A673 (cell line): ENCODE measurements around the gene ACOXL.

Experiments used
- CTCF ChIP-seq: fragments of 300-800, 200-600 bp; sonication (generic); conservative IDR thresholded peaks from 2 replicates; pipeline ENCODE4 v1.5.1; 2017; ENCODE audit warnings: low read depth, mild to moderate bottlenecking, antibody characterized with exemption, low read length, moderate library complexity, mixed read lengths
- EZH2 ChIP-seq: fragments of 200-600 bp; sonication (generic); IDR thresholded peaks from 2 replicates; pipeline ENCODE4 v1.6.1; 2017; ENCODE audit warnings: borderline replicate concordance, low read depth, mild to moderate bottlenecking, mixed read lengths, antibody characterized with exemption, low read length; ENCODE audit not compliant: poor library complexity, severe bottlenecking

- no peak for TF ChIP-seq EZH2
- TF ChIP-seq CTCF, result no peak
Measured at GRCh38 chr2:111025288-111025687, 292.9 kb downstream of the ACOXL start.
